PC-3 (cell line): Measurements from ENCODE around the gene TMC1. TPM values are rescaled to one million over a fixed set of nuclear protein-coding genes. Genes with fewer than 3 reads are reported as not detected.

ENCODE experiments used
- ATAC-seq: fragments of 200-7000 bp; cut with Tn5 transposase; 2 replicates; pipeline ENCODE4 v1.9.1; 2020; ENCODE audit warnings: mild to moderate bottlenecking, moderate library complexity
- BruUV-seq: library from RNA; stranded (reverse); fragments of 400-500 nt; replicated peaks from 2 replicates; lab custom pipeline; 2021; lab: Mats Ljungman, UMichigan
- CTCF ChIA-PET: fragments of 300-600 bp; sonication (Branson Sonifier 250); formaldehyde crosslinking; loops from one replicate; lab custom pipeline; 2022; ENCODE audit warnings: antibody characterized with exemption; lab: Charles Lee
- POLR2A ChIA-PET: fragments of 300-600 bp; sonication (Branson Sonifier 250); formaldehyde crosslinking; loops from one replicate; lab custom pipeline; 2022; ENCODE audit warnings: antibody characterized with exemption; ENCODE audit not compliant: unreplicated experiment; lab: Charles Lee
- DNase-seq: peaks from one replicate; pipeline ENCODE4 v3.0.0-alpha.2; 2015
- H2AFZ ChIP-seq: fragments of 300-600 bp; sonication (generic); 2 replicates; pipeline ENCODE4 v1.6.0; 2016; ENCODE audit warnings: antibody characterized with exemption, low read length
- H3F3A ChIP-seq: fragments of 300-600 bp; sonication (generic); one replicate; pipeline ENCODE4 v1.6.0; 2017; ENCODE audit warnings: antibody characterized with exemption, low read length, control low read depth, mild to moderate bottlenecking; ENCODE audit not compliant: unreplicated experiment
- H3K27ac ChIP-seq: fragments of 300-600 bp; sonication (generic); 2 replicates; pipeline ENCODE4 v1.5.1; 2016; ENCODE audit warnings: mild to moderate bottlenecking, low read length
- H3K27me3 ChIP-seq: fragments of 300-600 bp; sonication (generic); 2 replicates; pipeline ENCODE4 v1.6.1; 2016; ENCODE audit warnings: low read length, mixed read lengths
- H3K36me3 ChIP-seq: fragments of 300-600 bp; sonication (generic); 2 replicates; pipeline ENCODE4 v1.6.1; 2016; ENCODE audit warnings: low read depth, mixed run types, low read length, mixed read lengths
- H3K4me1 ChIP-seq: fragments of 300-600 bp; sonication (generic); 2 replicates; pipeline ENCODE4 v1.5.1; 2016; ENCODE audit warnings: low read length; ENCODE audit not compliant: insufficient read depth
- H3K4me2 ChIP-seq: fragments of 300-600 bp; sonication (generic); 2 replicates; pipeline ENCODE4 v1.6.0; 2016; ENCODE audit warnings: low read length
- H3K4me3 ChIP-seq: fragments of 300-600 bp; sonication (generic); 2 replicates; pipeline ENCODE4 v1.5.1; 2016; ENCODE audit warnings: mild to moderate bottlenecking, low read length, mixed read lengths
- H3K79me2 ChIP-seq: fragments of 300-600 bp; sonication (generic); 2 replicates; pipeline ENCODE4 v1.6.1; 2017; ENCODE audit warnings: low read length, mixed read lengths
- H3K9ac ChIP-seq: fragments of 300-600 bp; sonication (generic); 2 replicates; pipeline ENCODE4 v1.6.0; 2016; ENCODE audit warnings: mild to moderate bottlenecking, low read length
- H3K9me2 ChIP-seq: fragments of 300-600 bp; sonication (generic); replicated peaks from 2 replicates; pipeline ENCODE4 v1.6.1; 2016; ENCODE audit warnings: mixed run types, low read length, mixed read lengths
- H3K9me3 ChIP-seq: fragments of 300-600 bp; sonication (generic); 2 replicates; pipeline ENCODE4 v1.6.1; 2016; ENCODE audit warnings: low read length, mixed read lengths
- H4K20me1 ChIP-seq: fragments of 300-600 bp; sonication (generic); 2 replicates; pipeline ENCODE4 v1.6.1; 2016; ENCODE audit warnings: low read length, mixed read lengths
- CTCF ChIP-seq: fragments of 300-600 bp; sonication (generic); conservative IDR thresholded peaks from 2 replicates; pipeline ENCODE4 v1.5.1; 2017; ENCODE audit warnings: antibody characterized with exemption, low read depth, mild to moderate bottlenecking, low read length
- EZH2 ChIP-seq: fragments of 300-600 bp; sonication (generic); IDR thresholded peaks from one replicate; pipeline ENCODE4 v1.6.1; 2017; ENCODE audit warnings: antibody characterized with exemption, mild to moderate bottlenecking, low read length; ENCODE audit not compliant: unreplicated experiment
- EZH2phosphoT487 ChIP-seq: fragments of 300-600 bp; sonication (generic); IDR thresholded peaks from 2 replicates; pipeline ENCODE4 v1.6.1; 2018; ENCODE audit warnings: mild to moderate bottlenecking, antibody characterized with exemption, low read length, borderline replicate concordance
- intact Hi-C: fragments of 100-400 bp; cut with micrococcal nuclease; formaldehyde crosslinking; loops from 2 replicates; pipeline ENCODE4 v1.9.0; 2023
- total RNA-seq: library from RNA; depleted of rRNA; stranded (reverse); fragments of >200 nt; gene quantifications from 2 replicates; pipeline ENCODE4 v1.2.3, GENCODE V29; 2014

Gene TMC1
- total RNA-seq, 1 experiment from 2014 or later, result 0.15 TPM

GRCh38 chr9:72880821-72881220, 359.4 kb downstream of the TMC1 start:
- intact Hi-C loops, result no loop called here

DNA sequence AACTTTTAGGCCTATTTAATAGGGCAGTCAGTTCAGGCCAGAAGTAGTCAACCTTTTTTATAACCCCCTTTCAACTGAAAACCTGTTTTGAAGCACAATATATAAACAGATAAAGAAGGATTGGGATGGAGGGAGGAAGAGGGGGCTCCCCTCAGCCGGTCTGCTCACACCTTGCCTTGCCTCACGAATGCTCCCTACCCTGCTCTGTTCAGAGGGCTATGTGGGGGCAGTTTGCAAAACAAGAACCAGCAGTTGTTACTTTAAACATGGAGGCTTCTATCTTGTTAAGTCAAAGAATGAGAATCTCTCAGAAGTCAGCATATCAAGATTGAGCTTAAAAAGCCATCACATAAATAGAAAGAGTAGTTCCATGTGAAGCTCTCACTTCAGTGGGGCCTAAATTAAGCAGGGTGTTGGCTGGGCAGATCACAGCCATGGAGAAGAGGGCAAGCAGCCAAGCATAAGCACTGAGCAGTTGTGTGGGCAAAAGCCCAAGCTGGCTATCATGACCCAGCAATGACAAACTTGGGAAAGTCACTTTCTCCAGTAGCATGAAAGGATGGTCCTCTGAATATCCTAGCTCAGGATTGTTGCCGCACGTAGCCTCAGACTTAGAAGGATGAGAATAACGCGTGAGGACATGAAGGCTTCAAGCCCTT, 360.8 kb downstream of the TMC1 start:
- Histone ChIP-seq H2AFZ (no peak overlapping the region), H3K4me3 (no peak overlapping the region), H3K9me3 (no peaks in the 10 kb centered on the region), H3K27ac (no peak overlapping the region), H3K27me3 (no peaks in the 10 kb centered on the region), H3K36me3 (no peaks in the 10 kb centered on the region), H3K4me1 (no peaks in the 10 kb centered on the region), H3K9me2 (no peaks in the 10 kb centered on the region), H3K9ac (no peak overlapping the region), H3K79me2 (no peaks in the 10 kb centered on the region), H3K4me2 (no peak overlapping the region), H4K20me1 (no peaks in the 10 kb centered on the region), H3F3A (no peaks in the 10 kb centered on the region)
- ATAC-seq (no peak), DNase-seq (no peak)
- CTCF ChIA-PET, result no interaction called here
- POLR2A ChIA-PET, result no interaction called here
- intact Hi-C loops, result no loop called here
- no TSS peak for BruUV-seq
- no peak for TF ChIP-seq EZH2
- no peak for TF ChIP-seq CTCF
- no peak for TF ChIP-seq EZH2phosphoT487

More at GRCh38 chr9:72880821-72881220, 359.4 kb downstream of the TMC1 start:
- DNase-seq (no peak), ATAC-seq (no peak)
- POLR2A ChIA-PET, result no interaction called here
- no peaks in the 10 kb centered on the region for H4K20me1 ChIP-seq
- no peaks in the 10 kb centered on the region for H3F3A ChIP-seq
- no peaks in the 10 kb centered on the region for H3K36me3 ChIP-seq
- no TSS peak for BruUV-seq
- no peak overlapping the region for H3K4me2 ChIP-seq
- H3K4me3 ChIP-seq, result no peak overlapping the region
- H3K9me2 ChIP-seq, result no peaks in the 10 kb centered on the region
- no peak overlapping the region for H3K9ac ChIP-seq
- H3K9me3 ChIP-seq, result no peaks in the 10 kb centered on the region
- no peaks in the 10 kb centered on the region for H3K27me3 ChIP-seq
- no peak overlapping the region for H2AFZ ChIP-seq
- TF ChIP-seq CTCF, result no peak
- no peak for TF ChIP-seq EZH2phosphoT487
- TF ChIP-seq EZH2, result no peak
- H3K4me1 ChIP-seq, result no peaks in the 10 kb centered on the region
- no peaks in the 10 kb centered on the region for H3K79me2 ChIP-seq
- no peak overlapping the region for H3K27ac ChIP-seq
- CTCF ChIA-PET, result no interaction called here

- intact Hi-C loops, result no loop called here
- no peak overlapping the region for H3K9ac ChIP-seq
- BruUV-seq, result no TSS peak
- no peaks in the 10 kb centered on the region for H3K4me1 ChIP-seq
- H3K9me3 ChIP-seq, result no peaks in the 10 kb centered on the region
- TF ChIP-seq EZH2 (no peak), CTCF (no peak), EZH2phosphoT487 (no peak)
- DNase-seq (no peak), ATAC-seq (no peak)
- ChIA-PET POLR2A (no interaction called here), CTCF (no interaction called here)
- H3K9me2 ChIP-seq, result no peaks in the 10 kb centered on the region
- H3K36me3 ChIP-seq, result no peaks in the 10 kb centered on the region
- no peak overlapping the region for H3K27ac ChIP-seq
- no peak overlapping the region for H3K4me2 ChIP-seq
- no peaks in the 10 kb centered on the region for H3F3A ChIP-seq
- no peaks in the 10 kb centered on the region for H3K27me3 ChIP-seq
- no peak overlapping the region for H3K4me3 ChIP-seq
- no peaks in the 10 kb centered on the region for H3K79me2 ChIP-seq
- no peak overlapping the region for H2AFZ ChIP-seq
- H4K20me1 ChIP-seq, result no peaks in the 10 kb centered on the region
These were observed 362.5 kb downstream of the TMC1 start for GRCh38 chr9:72883875-72884274.
